Measurements from ENCODE around the gene MAP2K5.

DNA sequence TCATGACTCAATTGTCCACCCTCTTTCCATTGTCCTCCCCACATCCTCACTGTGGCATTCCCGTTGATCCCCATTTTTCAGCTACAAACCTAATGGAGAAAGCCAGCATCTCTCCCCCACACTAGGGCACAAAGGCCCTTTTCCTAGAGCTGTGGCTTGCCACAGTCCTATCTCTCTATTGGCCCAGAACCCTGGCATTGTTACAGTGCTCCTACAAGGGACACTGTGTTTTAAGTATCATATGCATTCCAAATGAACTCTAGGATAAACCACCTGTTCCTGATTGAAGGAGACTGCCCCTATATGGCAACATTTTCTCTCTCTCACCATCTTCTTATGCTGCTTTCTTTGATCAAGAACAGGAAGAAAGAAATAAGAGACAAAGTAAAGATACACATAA is 213.4 kb downstream of the MAP2K5 start:
- TF ChIP-seq TOX (CRISPR knock-in tag; IDR thresholded peaks at IDR 0.05; ENCODE audit: borderline replicate concordance) (no peak), ARNTL (CRISPR knock-in tag; IDR thresholded peaks at IDR 0.05; ENCODE audit: borderline replicate concordance, low read depth) (no peak), ISL1 (CRISPR knock-in tag; IDR thresholded peaks at IDR 0.05) (no peak)
- TF ChIP-seq, protein P1, sequence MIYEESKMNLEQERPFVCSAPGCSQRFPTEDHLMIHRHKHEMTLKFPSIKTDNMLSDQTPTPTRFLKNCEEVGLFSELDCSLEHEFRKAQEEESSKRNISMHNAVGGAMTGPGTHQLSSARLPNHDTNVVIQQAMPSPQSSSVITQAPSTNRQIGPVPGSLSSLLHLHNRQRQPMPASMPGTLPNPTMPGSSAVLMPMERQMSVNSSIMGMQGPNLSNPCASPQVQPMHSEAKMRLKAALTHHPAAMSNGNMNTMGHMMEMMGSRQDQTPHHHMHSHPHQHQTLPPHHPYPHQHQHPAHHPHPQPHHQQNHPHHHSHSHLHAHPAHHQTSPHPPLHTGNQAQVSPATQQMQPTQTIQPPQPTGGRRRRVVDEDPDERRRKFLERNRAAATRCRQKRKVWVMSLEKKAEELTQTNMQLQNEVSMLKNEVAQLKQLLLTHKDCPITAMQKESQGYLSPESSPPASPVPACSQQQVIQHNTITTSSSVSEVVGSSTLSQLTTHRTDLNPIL (CRISPR knock-in tag; IDR thresholded peaks at IDR 0.05; ENCODE audit: low read depth): no peak
